A549 treated with dexamethasone at 1 μM for 4 hours (cell line): ENCODE data around the gene DLX6. TPM values are rescaled to one million over a fixed set of nuclear protein-coding genes. Genes with fewer than 3 reads are reported as not detected.

Source experiments
- total RNA-seq: library from RNA; stranded (reverse); fragments of 200-300 nt; extraction: Qiagen RNA extraction; gene quantifications from 5 replicates; pipeline ENCODE4 v1.2.3, GENCODE V29; 2022

The DLX6 gene
- not detected in 5 replicates for total RNA-seq

DNA sequence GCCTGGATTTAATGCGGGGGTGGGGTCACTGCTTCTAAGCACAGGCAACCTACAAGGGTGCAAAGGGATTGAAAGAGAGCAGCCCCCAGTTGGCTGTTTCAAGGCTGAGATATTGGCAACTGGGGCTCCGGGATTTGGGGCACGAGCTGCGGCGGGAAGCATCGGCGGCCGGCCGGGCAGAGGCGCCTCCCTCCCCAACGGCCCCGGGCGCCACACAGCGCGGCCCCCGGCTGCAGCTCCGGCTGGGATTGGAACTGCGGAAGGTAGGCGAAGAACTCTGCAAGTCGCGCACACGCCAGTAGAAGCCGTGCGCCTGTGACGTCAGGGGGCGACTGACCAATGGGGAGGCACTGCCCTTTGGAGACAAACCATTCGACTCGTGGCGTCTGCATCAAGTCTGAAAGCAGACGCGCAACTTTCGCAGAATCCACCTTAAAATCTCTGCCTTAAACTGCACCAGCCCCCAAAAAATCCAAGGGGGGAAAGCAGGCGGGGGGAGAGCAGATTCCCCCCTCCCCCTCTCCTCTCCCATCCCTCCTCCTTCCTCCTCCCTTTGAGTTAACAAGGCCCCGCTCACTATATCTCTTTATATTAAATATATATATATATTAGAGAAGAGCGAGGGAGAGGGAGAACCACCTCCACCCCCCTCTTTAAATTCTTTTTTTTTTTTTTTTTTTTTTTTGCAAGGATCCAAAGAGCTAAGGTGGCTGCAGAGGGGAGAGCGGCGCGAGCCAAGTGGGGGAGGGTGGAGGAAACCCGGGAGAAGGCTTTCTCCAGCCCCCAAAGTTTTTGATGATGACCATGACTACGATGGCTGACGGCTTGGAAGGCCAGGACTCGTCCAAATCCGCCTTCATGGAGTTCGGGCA, at the start of gene DLX6:
TSS of gene DLX6 (plus strand) at position 371 of the 872 bp plus-strand sequence. CDS start at position 796, 425 bp downstream.

DNA sequence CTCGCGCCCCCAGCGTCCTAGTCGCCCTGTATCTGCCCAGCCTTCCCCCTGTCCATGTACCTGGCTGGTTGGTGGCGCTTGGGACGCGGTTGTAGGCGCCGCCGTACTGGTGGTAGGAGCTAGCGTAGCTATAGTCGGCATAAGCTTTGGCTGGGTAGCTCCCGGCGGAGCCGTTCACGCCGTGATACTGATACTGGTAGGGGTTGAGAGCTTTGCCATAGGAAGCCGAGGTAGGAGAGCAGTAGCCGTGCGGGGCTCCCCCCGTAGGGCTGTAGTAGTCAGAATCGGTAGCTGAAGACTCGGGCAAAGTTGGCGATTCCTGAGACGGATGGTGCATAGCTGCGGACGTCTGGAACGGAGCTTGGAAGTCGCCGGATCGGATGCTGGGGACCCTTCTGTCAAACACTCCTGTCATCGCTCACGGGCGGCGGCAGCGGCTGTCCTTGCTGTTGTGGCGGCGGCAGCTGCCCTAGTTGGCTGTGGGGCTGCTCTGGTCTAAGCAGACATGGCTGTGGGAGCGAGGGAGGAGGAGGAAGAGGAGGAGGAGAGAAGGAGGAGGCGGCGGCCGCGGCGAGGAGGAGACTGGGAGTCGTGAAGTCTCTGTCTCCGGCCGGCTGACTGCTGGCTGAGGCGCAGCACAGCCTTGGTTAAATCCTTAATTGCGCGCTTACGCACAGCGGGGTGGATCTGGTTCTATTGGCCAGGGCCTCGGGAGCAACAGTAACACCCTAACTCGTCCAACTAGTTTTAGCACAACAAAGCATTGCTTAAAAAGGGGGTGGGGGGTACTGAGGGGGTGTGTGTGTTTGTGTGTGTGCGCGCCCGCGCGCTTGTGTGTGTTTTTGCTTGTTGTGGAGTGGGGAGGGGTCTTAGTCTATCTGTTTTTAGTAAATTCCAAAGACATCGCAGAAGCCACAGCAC, 19.1 kb downstream of the DLX6 start, which contains the start of gene DLX5:
TSS of gene DLX5 (minus strand) at position 623 of the 921 bp plus-strand sequence. CDS start at position 415, 208 bp downstream.

Other genes starting within 250 kb of the DLX6 start
- 0.08 TPM in 2 of 5 replicates, not detected in the others for gene DLX5, start 19.3 kb downstream of the DLX6 start, total RNA-seq
- 19.0 to 36.4 TPM (median 23.9 TPM) in 5 replicates for gene SDHAF3, start 112.1 kb downstream of the DLX6 start, total RNA-seq